Caki2 (cell line): ENCODE data around the gene PAPOLA. TPM values are rescaled to one million over a fixed set of nuclear protein-coding genes. Genes with fewer than 3 reads are reported as not detected.

Source experiments
- DNase-seq: peaks from one replicate; pipeline ENCODE4 v3.0.0-alpha.2; 2015; ENCODE audit warnings: low read depth
- in situ Hi-C: cut with HindIII; loops from 2 replicates; pipeline ENCODE4 v1.10.0; 2016; ENCODE audit warnings: low sequenced_read_pairs, low pct_unique_long_range_greater_than_20kb, mixed read lengths
- total RNA-seq: library from RNA; depleted of rRNA; stranded (reverse); fragments of >200 nt; shearing (Covaris generic); gene quantifications from 2 replicates; pipeline ENCODE4 v1.2.3, GENCODE V29; 2014; ENCODE audit warnings: low replicate concordance

Gene PAPOLA
- total RNA-seq, 1 experiment from 2014 or later, result 79.4 TPM

GRCh38 chr14:96536807-96537206 is 34.6 kb downstream of the PAPOLA start:
- in situ Hi-C loops, result no loop called here
- no peak for DNase-seq

GRCh38 chr14:96538097-96538989 is 36.2 kb downstream of the PAPOLA start:
- in situ Hi-C loops, result no loop called here
- peak; percentile 60 for DNase-seq

GRCh38 chr14:96538990-96539317 is 36.8 kb downstream of the PAPOLA start:
- peak; percentile 60 for DNase-seq
- in situ Hi-C loops, result no loop called here

- in situ Hi-C loops, result no loop called here
- no peak for DNase-seq
Observed at GRCh38 chr14:96554315-96554910, 52.2 kb downstream of the PAPOLA start.

GRCh38 chr14:96559571-96559970 is 57.4 kb downstream of the PAPOLA start:
- in situ Hi-C loops, result no loop called here
- no peak for DNase-seq

GRCh38 chr14:96564389-96564788 is 62.2 kb downstream of the PAPOLA start:
- no peak for DNase-seq
- in situ Hi-C loops, result no loop called here

GRCh38 chr14:96565811-96566210 is 63.6 kb downstream of the PAPOLA start:
- DNase-seq, result no peak
- in situ Hi-C loops, result no loop called here

GRCh38 chr14:96567289-96567899 is 65.2 kb downstream of the PAPOLA start:
- in situ Hi-C loops, result no loop called here
- DNase-seq, result peak; percentile 14

- DNase-seq, result no peak
- in situ Hi-C loops, result no loop called here
Observed at GRCh38 chr14:96568621-96569020, 66.4 kb downstream of the PAPOLA start.

- no peak for DNase-seq
- in situ Hi-C loops, result no loop called here
Observed at GRCh38 chr14:96571311-96571710, 69.1 kb downstream of the PAPOLA start.

- in situ Hi-C loops, result no loop called here
- no peak for DNase-seq
Observed at GRCh38 chr14:96573473-96574100, 71.4 kb downstream of the PAPOLA start.

- no peak for DNase-seq
- in situ Hi-C loops, result no loop called here
Observed at GRCh38 chr14:96574171-96574632, 72.0 kb downstream of the PAPOLA start.

- in situ Hi-C loops, result no loop called here
- DNase-seq, result no peak
Observed at GRCh38 chr14:96574633-96575632, 72.8 kb downstream of the PAPOLA start.

- in situ Hi-C loops, result no loop called here
- DNase-seq, result no peak
Observed at GRCh38 chr14:96576359-96576758, 74.2 kb downstream of the PAPOLA start.

GRCh38 chr14:96576937-96577336 is 74.8 kb downstream of the PAPOLA start:
- no peak for DNase-seq
- in situ Hi-C loops, result no loop called here

- DNase-seq, result no peak
- in situ Hi-C loops, result no loop called here
Observed at GRCh38 chr14:96578619-96579018, 76.4 kb downstream of the PAPOLA start.

- no peak for DNase-seq
- in situ Hi-C loops, result no loop called here
Observed at GRCh38 chr14:96579358-96579757, 77.2 kb downstream of the PAPOLA start.

GRCh38 chr14:96579855-96580254 is 77.7 kb downstream of the PAPOLA start:
- in situ Hi-C loops, result no loop called here
- DNase-seq, result no peak
